Esophagus muscularis mucosa (tissue), 4 donors: ENCODE results near the gene SPAST.

ENCODE experiments used
- CTCF ChIP-seq, 3 experiments: fragments of 200-600 bp in 2 of 3; fragments of 450-650 bp in 1 of 3; sonication (generic) in 2 of 3; IDR thresholded peaks; one replicate each; pipeline ENCODE4 v1.5.1; 2017 to 2019; ENCODE audit warnings: antibody characterized with exemption in 3 of 3, mild to moderate bottlenecking in 2 of 3, moderate library complexity in 1 of 3
- EP300 ChIP-seq: sonication (generic); formaldehyde crosslinking; IDR thresholded peaks from one replicate; pipeline ENCODE4 v1.6.1; 2017; ENCODE audit warnings: antibody characterized with exemption
- POLR2AphosphoS5 ChIP-seq, 2 donors: sonication (generic); formaldehyde crosslinking; IDR thresholded peaks; one replicate each; pipeline ENCODE4 v1.6.1; 2017; ENCODE audit warnings: antibody characterized with exemption in 2 of 2

DNA sequence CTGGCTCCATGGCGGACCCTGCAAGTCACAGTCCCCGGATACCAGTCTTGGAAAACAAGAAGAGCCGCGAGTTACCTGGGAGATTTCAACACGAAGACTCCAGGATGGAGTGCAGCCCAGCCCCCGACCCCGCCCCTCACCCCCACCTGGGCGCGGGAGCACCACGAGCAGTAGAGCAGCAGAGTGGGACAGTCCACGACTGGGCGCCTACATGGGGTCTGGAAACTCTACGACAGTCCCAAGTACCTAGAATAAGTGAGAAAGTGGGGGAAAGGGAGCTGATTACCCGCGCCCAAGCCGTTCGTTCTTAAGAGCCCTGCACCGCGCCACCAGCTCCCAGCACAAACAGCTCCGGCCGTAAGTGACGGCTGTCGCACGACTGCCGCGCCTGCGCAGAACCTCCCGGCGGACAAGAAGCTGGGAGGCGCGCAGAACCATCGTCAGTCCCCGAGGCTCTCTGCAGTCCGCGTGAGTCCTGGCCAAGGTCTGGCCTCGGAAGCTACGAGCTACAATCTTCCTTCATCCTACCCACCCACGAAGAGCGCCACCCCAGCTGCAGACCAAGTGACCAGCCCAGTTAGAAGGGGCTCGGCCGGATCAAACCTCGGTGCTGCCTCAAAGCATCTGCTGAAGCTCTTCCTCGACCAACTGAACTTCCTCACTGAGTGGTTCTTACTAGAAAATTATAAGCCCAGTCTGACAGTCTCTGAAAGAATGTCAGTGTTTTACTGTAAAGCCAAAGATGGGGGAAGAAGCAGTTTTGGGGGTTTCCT is 23.7 kb upstream of the SPAST start, which contains the start of gene DPY30:
- TF ChIP-seq CTCF (IDR thresholded peaks at IDR 0.05) (peak in 1 of 3 experiments; percentile 14), EP300 (no peak), POLR2AphosphoS5 (IDR thresholded peaks at IDR 0.05) (peak; percentile 95 to 97)
